ENCODE results near the gene KIF26A.

The KIF26A gene

DNA sequence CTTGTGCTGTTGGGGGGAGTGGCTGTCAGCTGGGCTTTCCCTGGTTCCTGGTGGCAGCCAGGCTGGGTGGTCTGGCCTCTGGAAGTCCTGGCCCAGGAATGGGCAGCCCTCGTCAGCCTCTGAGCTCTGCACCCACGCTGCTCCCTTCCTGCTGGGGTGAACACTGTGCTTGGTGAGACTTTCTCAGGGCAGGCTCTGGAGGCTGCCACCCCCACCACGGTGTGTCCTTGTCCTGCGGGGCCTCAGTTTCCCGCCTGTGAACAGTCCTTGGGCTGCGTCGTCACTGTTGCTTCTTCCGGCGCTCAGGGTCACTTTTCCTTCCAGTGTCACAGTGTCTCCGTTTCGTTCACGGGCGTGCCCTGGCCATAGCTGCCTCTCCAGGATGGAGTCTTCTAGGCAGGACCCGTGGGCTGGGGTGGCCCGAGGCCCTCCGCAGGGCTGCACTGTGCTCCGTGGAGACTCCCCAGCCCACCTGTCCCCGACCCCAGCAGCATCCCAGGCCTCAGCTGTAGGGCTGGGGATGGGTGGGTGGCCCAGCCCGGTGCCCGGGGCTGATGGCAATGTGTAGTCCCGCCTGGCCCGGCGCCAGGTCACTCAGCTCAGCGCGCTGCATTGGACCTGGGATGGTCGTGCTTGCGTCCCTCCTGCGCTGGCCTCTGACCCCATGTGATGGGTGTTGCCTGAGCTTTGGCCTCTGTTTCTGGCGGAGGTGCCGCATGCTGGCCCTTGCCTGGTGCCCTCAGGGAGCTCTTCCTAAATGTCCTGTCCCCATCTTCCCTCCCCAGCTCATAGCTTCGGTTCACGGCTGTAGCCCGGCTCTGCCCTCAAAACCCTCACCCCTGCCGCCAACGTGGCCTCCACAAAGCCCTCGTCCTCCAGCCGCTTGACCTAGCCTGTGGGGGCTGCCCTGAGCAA is 6.8 kb downstream of the KIF26A start:
- Histone ChIP-seq H3K4me2 (no peak overlapping the region), H3K27ac (no peak overlapping the region), H3K4me3 (no peak overlapping the region), H4K20me1 (peaks cover 0 to 95% (median 80%) of the 10 kb centered on the region in 11 experiments; a peak in 18 of 22 replicates), H3K9me3 (replicated peaks in 1 of 11) (no peaks in the 10 kb centered on the region), H3K9ac (no peak overlapping the region), H3K27me3 (no peaks in the 10 kb centered on the region; a peak in 1 of 22 replicates), H3K36me3 (peaks cover 0 to 5% (median 0%) of the 10 kb centered on the region in 11 experiments; a peak in 1 of 22 replicates), H3K4me1 (peaks cover 13 to 72% (median 40%) of the 10 kb centered on the region in 10 experiments)
- no peak for TF ChIP-seq Cebpa-rat (IDR thresholded peaks at IDR 0.05)

DNA sequence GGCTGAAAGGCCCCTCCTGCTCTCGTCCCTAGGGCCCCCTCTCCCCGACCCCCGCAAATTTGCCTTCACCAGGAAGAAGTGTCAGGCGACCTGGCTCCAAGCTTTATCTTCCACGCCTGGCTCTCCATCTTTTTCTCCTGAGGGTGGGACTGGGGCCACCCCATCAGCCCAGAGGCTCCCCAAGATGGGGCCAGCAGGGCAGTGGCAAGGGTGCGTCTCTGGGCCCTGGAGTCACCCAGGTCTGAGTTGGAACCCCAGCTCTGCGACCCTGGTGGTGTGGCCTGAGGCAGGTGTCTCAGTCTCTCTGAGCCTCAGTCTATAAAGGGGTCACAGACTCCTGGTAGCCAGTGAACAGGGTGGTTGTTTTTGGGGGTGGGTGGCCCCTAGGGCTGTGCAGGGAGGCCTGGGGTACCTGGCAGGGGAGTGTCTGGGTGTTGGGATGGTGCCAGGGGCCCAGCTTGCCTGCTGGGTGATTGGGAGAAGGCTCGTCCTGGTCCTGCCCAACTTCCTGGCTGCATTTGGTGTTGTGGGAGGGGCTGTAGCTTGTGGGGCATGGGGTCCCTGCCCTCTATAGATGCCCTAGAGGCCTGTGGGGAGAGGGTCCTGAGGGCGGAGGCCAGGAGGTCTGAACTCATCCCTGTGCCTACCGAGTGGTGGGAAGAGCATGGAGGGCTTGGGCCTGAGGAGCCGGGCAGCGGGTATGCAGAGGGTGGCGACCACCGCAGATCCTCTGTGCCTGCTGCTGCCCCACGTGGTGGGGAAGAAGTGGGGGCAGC is 7.6 kb downstream of the KIF26A start:
- Histone ChIP-seq H3K4me1 (peaks cover 21 to 72% (median 40%) of the 10 kb centered on the region in 10 experiments), H3K4me2 (no peak overlapping the region), H3K27ac (no peak overlapping the region), H3K27me3 (no peaks in the 10 kb centered on the region), H3K9ac (no peak overlapping the region), H3K36me3 (peaks cover 0 to 5% (median 0%) of the 10 kb centered on the region in 11 experiments; a peak in 1 of 22 replicates), H3K4me3 (no peak overlapping the region), H4K20me1 (peaks cover 0 to 95% (median 80%) of the 10 kb centered on the region in 11 experiments; a peak in 18 of 22 replicates), H3K9me3 (replicated peaks in 1 of 11) (no peaks in the 10 kb centered on the region)
- TF ChIP-seq Cebpa-rat (IDR thresholded peaks at IDR 0.05) = no peak

DNA sequence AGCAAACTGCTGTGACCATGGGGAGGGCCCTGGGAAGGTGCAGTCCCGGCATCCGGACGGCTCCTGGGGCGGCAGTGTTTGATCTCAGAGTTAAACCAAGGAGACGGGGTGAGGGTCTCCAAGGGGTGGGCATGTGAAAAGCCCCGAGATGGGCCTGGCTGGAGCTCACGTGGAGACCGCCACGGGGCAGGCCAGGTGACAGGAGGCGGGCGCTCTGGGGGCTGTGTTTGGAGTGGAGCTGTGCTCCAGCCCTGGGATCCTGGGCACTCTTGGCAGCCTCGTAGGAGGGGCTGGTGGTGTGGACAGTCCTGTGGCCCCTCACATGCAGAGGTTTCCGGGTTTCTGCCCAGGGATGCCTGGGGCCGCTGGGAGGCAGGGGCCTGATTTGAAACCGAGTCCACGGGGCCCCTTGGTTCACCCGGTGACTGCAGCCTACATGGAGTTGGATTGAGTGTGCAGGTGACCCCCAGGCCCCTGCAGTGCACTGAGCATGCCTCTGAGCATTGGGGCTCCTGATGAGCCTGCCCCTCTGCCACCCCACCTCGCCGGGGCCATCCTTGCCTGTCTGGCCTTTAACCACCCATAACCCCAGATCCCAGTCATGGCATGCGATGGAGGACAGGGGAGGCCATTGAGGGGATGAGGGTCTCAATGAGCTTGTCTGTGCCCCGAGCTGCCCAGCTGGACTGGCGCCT is 8.4 kb downstream of the KIF26A start:
- peaks cover 23 to 68% (median 37%) of the 10 kb centered on the region in 10 experiments for H3K4me1 ChIP-seq
- H3K36me3 ChIP-seq = peaks cover 0 to 5% (median 0%) of the 10 kb centered on the region in 11 experiments; a peak in 4 of 22 replicates
- H4K20me1 ChIP-seq = peaks cover 0 to 95% (median 77%) of the 10 kb centered on the region in 11 experiments; a peak in 18 of 22 replicates
- H3K9me3 ChIP-seq (replicated peaks in 1 of 11) = no peaks in the 10 kb centered on the region
- H3K9ac ChIP-seq = 0 out of 22 replicates have a peak overlapping the region, but pooled peaks of 1 of the 11 experiments have one; percentile 18
- 0 out of 22 replicates have a peak overlapping the region, but pooled peaks of 1 of the 11 experiments have one; percentile 10 for H3K4me2 ChIP-seq
- no peak overlapping the region for H3K27ac ChIP-seq
- no peak overlapping the region for H3K4me3 ChIP-seq
- no peak for TF ChIP-seq Cebpa-rat (IDR thresholded peaks at IDR 0.05)
- no peaks in the 10 kb centered on the region for H3K27me3 ChIP-seq

DNA sequence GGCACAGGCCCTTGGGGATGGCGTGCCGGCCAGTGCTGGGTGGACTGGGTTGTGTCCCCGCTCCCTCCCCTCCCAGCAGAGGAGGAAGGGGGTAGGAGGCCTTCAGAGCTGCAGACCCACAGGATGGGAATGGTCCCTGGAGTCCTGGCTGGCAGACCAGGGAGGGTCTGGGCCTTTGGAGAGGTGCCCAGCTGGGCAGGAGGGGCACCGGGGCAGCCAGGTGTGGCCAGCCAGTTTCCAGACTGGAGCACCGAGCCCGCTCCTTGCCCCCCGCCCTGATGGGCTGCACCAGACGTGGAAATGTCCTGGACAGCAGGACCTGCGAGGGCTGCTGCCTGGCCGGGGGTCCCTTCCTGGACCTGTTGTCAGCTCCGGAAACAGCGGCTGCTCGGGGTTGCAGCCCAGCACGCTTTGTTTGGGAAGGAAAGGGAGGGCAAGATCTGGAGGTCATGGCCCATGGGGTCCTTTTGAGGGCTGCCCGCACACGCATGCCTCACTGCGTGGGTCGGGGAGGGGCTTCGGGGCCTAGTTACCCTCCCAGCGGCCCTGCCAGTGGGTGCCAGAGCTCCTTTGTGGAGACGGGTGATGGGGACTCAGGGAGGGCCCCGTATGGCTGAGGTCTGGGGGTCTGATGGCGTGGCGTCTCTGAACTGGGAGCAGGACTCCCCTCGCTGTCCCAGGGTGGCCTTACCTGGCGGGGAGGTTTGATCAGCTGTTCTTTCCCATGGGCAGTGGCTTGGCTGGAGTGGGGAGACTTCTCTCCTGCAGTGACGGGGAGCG is 9.1 kb downstream of the KIF26A start:
- H3K36me3 ChIP-seq = peaks cover 0 to 10% (median 4%) of the 10 kb centered on the region in 11 experiments; a peak in 8 of 22 replicates
- H3K27me3 ChIP-seq = no peaks in the 10 kb centered on the region
- peaks cover 0 to 95% (median 73%) of the 10 kb centered on the region in 11 experiments; a peak in 17 of 22 replicates for H4K20me1 ChIP-seq
- no peaks in the 10 kb centered on the region for H3K9me3 ChIP-seq (replicated peaks in 1 of 11)
- H3K4me1 ChIP-seq = peaks cover 23 to 65% (median 31%) of the 10 kb centered on the region in 10 experiments
- no peak overlapping the region for H3K4me3 ChIP-seq
- no peak for TF ChIP-seq Cebpa-rat (IDR thresholded peaks at IDR 0.05)
- H3K27ac ChIP-seq = no peak overlapping the region; a peak in 1 of 22 replicates
- peak overlapping the region in 2 of 11 experiments; percentile 10 to 18; a peak in 1 of 22 replicates for H3K9ac ChIP-seq
- H3K4me2 ChIP-seq = peak overlapping the region in 2 of 11 experiments; percentile 5 to 10; a peak in 2 of 22 replicates

DNA sequence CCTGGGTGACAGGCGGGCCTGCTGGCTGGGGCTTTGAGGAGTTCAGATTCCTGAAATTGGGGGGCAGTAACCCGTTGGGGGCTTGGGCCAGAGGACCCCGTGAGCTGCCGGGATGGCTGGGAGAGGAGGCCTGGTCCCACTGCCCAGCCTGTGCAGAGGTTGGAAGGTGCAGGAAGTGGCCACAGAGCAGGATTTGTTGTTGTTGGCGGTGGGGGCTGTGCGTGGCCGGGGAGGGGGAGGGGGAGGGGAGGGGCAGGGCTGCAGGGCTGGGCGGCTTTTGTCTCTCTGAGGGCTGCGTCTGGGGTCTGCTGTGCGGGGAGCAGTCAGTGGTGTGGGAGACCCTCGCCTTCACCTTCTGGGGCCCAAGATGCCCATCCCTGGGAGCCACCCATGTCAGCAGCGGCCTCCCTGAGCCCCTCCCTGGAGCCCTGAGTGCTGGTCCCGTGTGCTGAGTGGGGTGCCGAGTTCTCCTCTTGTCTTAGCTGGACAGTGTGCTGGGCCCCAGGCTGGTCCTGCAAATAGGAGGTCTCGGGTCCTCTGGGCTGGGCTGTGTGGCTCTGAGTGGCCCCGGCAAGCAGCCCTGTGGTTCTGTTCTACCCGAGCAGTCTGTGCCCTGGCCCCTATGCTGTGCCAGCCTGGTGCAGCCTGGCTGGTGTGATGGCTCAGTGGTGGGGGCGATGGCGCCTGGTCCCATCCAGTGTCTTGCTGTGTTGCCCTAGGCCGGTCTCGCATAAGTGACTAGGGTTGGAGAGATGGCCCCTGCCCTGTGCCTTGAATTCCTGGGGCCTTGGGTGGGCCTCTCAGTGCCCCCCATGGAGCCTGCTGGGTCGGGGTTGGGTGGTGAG is 10.3 kb downstream of the KIF26A start:
- no peak for TF ChIP-seq Cebpa-rat (IDR thresholded peaks at IDR 0.05)
- Histone ChIP-seq H3K4me2 (peak overlapping the region; percentile 49 to 79 (median 64); a peak in 21 of 22 replicates), H3K4me1 (peaks cover 23 to 55% (median 30%) of the 10 kb centered on the region in 10 experiments), H3K36me3 (peaks cover 0 to 16% (median 9%) of the 10 kb centered on the region in 11 experiments; a peak in 8 of 22 replicates), H3K9me3 (replicated peaks in 1 of 11) (no peaks in the 10 kb centered on the region), H3K27me3 (no peaks in the 10 kb centered on the region), H3K4me3 (no peak overlapping the region), H3K27ac (peak overlapping the region in 2 of 11 experiments; percentile 21 to 22; a peak in 3 of 22 replicates), H4K20me1 (peaks cover 0 to 93% (median 62%) of the 10 kb centered on the region in 11 experiments; a peak in 15 of 22 replicates), H3K9ac (peak overlapping the region in 5 of 11 experiments; percentile 13 to 44 (median 29); a peak in 1 of 22 replicates)

DNA sequence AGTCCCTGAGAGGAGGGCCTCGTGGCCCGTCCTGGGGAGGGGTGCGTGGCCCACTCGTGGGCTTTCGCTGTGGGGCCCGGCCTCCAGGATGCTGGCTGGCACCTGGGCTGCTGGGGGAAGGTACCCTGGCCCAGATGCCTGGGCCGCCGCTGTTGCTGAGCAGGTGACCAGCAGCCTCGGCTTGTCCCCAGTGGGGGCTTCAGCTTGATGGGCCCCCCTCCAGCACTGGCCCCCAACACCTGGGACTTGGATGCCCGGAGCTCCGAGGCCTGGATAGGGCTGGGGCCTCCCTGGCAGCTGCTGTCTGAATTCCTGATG is 10.8 kb downstream of the KIF26A start:
- H3K27me3 ChIP-seq = no peaks in the 10 kb centered on the region
- no peaks in the 10 kb centered on the region for H3K9me3 ChIP-seq (replicated peaks in 1 of 11)
- H3K4me3 ChIP-seq = no peak overlapping the region
- peaks cover 0 to 93% (median 62%) of the 10 kb centered on the region in 11 experiments; a peak in 15 of 22 replicates for H4K20me1 ChIP-seq
- H3K27ac ChIP-seq = peak overlapping the region in 4 of 11 experiments; percentile 5 to 52 (median 30); a peak in 6 of 22 replicates
- H3K9ac ChIP-seq = peak overlapping the region in 5 of 11 experiments; percentile 0 to 44 (median 29); a peak in 2 of 22 replicates
- H3K4me2 ChIP-seq = peak overlapping the region; percentile 49 to 79 (median 64)
- H3K4me1 ChIP-seq = peaks cover 23 to 60% (median 33%) of the 10 kb centered on the region in 10 experiments
- peaks cover 0 to 16% (median 9%) of the 10 kb centered on the region in 11 experiments; a peak in 8 of 22 replicates for H3K36me3 ChIP-seq
- TF ChIP-seq Cebpa-rat (IDR thresholded peaks at IDR 0.05) = no peak
